ENCODE data around the gene OR4X2. TPM values are rescaled to one million over a fixed set of nuclear protein-coding genes. Genes with fewer than 3 reads are reported as not detected.

The OR4X2 gene
- total RNA-seq, 1 donor from 2014 or later = not detected

GRCh38 chr11:48272606-48273005, 27.7 kb downstream of the OR4X2 start:
- no peak overlapping the region for H3K4me3 ChIP-seq (ENCODE audit: low read depth, low read length)
- H3K36me3 ChIP-seq (ENCODE audit: control insufficient read depth, insufficient read depth, low read length) = no peaks in the 10 kb centered on the region
- FAIRE-seq (no peak), DNase-seq (ENCODE audit: low read depth) (no peak)
- H3K27me3 ChIP-seq (ENCODE audit: control insufficient read depth, insufficient read depth, low read length) = no peaks in the 10 kb centered on the region
- no peak for TF ChIP-seq CTCF (IDR thresholded peaks at IDR 0.05; ENCODE audit: insufficient read depth, low read length, severe bottlenecking)

Other genes with a start within 250 kb of the OR4X2 start
- not detected in 2 replicates for gene OR4B1, start 28.3 kb upstream of the OR4X2 start, total RNA-seq
- not detected in 2 replicates for gene OR4X1, start 18.8 kb downstream of the OR4X2 start, total RNA-seq
- gene OR4S1, start 61.1 kb downstream of the OR4X2 start, total RNA-seq = not detected in 2 replicates
- gene OR4C3, start 79.8 kb downstream of the OR4X2 start, total RNA-seq = not detected in 2 replicates
- gene OR4C5, start 121.4 kb downstream of the OR4X2 start, total RNA-seq = not detected in 2 replicates
- gene OR4A47, start 243.7 kb downstream of the OR4X2 start, total RNA-seq = not detected in 2 replicates

Data from bronchial epithelial cell (primary cell).